Calu3 (cell line): ENCODE data around the gene ALG6. TPM values are rescaled to one million over a fixed set of nuclear protein-coding genes. Genes with fewer than 3 reads are reported as not detected.

Experiments
- BruUV-seq: library from RNA; stranded (reverse); fragments of 400-500 nt; replicated peaks from 2 replicates; lab custom pipeline; 2021; lab: Mats Ljungman, UMichigan
- CTCF ChIA-PET: fragments of 300-600 bp; sonication (Branson Sonifier 250); formaldehyde crosslinking; loops from one replicate; lab custom pipeline; 2022; ENCODE audit warnings: antibody characterized with exemption; lab: Charles Lee
- DNase-seq: peaks from one replicate; pipeline ENCODE4 v3.0.0; 2022
- H3K27ac Mint-ChIP-seq: one replicate; pipeline ENCODE4 v1.8.0; 2022; ENCODE audit warnings: mixed read lengths; ENCODE audit not compliant: unreplicated experiment
- H3K27me3 Mint-ChIP-seq: one replicate; pipeline ENCODE4 v1.8.0; 2022; ENCODE audit warnings: mixed read lengths; ENCODE audit not compliant: unreplicated experiment
- H3K36me3 Mint-ChIP-seq: one replicate; pipeline ENCODE4 v1.8.0; 2022; ENCODE audit warnings: mild to moderate bottlenecking, moderate library complexity, mixed read lengths; ENCODE audit not compliant: insufficient read depth, unreplicated experiment
- H3K4me1 Mint-ChIP-seq: one replicate; pipeline ENCODE4 v1.8.0; 2022; ENCODE audit warnings: mild to moderate bottlenecking, low read depth, mixed read lengths; ENCODE audit not compliant: unreplicated experiment
- H3K4me3 Mint-ChIP-seq: one replicate; pipeline ENCODE4 v1.8.0; 2022; ENCODE audit warnings: mild to moderate bottlenecking, low read depth, moderate library complexity, mixed read lengths; ENCODE audit not compliant: unreplicated experiment
- H3K9me3 Mint-ChIP-seq: one replicate; pipeline ENCODE4 v1.8.0; 2022; ENCODE audit warnings: low read depth, mixed read lengths; ENCODE audit not compliant: unreplicated experiment
- CTCF ChIP-seq: fragments of 200-600 bp; IDR thresholded peaks from one replicate; pipeline ENCODE4 v1.8.0; 2022; ENCODE audit warnings: antibody characterized with exemption; ENCODE audit not compliant: unreplicated experiment
- intact Hi-C: fragments of 100-400 bp; cut with micrococcal nuclease; formaldehyde crosslinking; loops from one replicate; pipeline ENCODE4 v1.10.0; 2022; ENCODE audit not compliant: unreplicated experiment
- total RNA-seq: library from RNA; stranded (reverse); gene quantifications from 2 replicates; pipeline ENCODE4 v1.2.3, GENCODE V29; 2022

The ALG6 gene
- total RNA-seq, 1 experiment from 2014 or later = 24.0 TPM

GRCh38 chr1:63327417-63328054, 39.9 kb upstream of the ALG6 start:
- peak; percentile 85 for DNase-seq
- Mint-ChIP-seq H3K27ac (no peak overlapping the region), H3K4me3 (no peak overlapping the region), H3K4me1 (peaks cover 11% of the 10 kb centered on the region), H3K36me3 (peaks cover 10% of the 10 kb centered on the region), H3K9me3 (no peaks in the 10 kb centered on the region), H3K27me3 (peaks cover 61% of the 10 kb centered on the region)
- no TSS peak for BruUV-seq
- intact Hi-C loops = loop anchor here (2.0 kb wide), 1 partner anchor 113 kb away; no protein-coding TSS in a partner anchor
- peak; percentile 91 for TF ChIP-seq CTCF
- CTCF ChIA-PET = interaction anchor here (0.5 to 0.6 kb wide), 2 partner anchors 24 to 210 kb away, joined by 3 to 5 read pairs; no protein-coding TSS in a partner anchor

GRCh38 chr1:63328122-63328521, 39.3 kb upstream of the ALG6 start:
- CTCF ChIA-PET = no interaction called here
- no TSS peak for BruUV-seq
- no peak for TF ChIP-seq CTCF

DNA sequence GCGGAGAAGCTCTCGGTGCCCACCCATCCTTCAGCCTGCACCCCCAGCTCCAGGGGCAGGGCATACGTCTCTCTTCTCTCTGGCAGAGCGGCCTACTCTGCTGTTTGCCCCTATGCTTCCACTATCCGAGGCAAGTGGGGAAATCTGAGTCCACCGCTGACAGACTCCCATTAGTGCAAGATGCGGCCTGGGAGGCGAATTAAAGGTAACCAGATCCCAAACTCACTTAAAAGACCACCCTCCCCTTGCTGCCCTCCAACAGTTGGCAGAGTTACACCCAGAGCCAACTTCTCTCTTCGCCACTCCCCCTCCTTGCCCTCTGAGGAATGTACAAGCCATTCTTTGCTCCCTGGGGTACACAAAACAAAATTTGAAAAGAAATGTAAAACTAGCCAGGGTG, 38.6 kb upstream of the ALG6 start:
- no TSS peak for BruUV-seq
- CTCF ChIA-PET = no interaction called here
- intact Hi-C loops = no loop called here

More at GRCh38 chr1:63328122-63328521, 39.3 kb upstream of the ALG6 start:
- H3K4me1 Mint-ChIP-seq = peaks cover 11% of the 10 kb centered on the region
- H3K27ac Mint-ChIP-seq = no peak overlapping the region
- DNase-seq = no peak
- peaks cover 6% of the 10 kb centered on the region for H3K36me3 Mint-ChIP-seq
- intact Hi-C loops = no loop called here
- H3K9me3 Mint-ChIP-seq = no peaks in the 10 kb centered on the region
- peaks cover 67% of the 10 kb centered on the region for H3K27me3 Mint-ChIP-seq
- no peak overlapping the region for H3K4me3 Mint-ChIP-seq

GRCh38 chr1:63329621-63330330, 37.7 kb upstream of the ALG6 start:
- Mint-ChIP-seq H3K36me3 (no peaks in the 10 kb centered on the region), H3K4me1 (peaks cover 11% of the 10 kb centered on the region), H3K27ac (no peak overlapping the region), H3K4me3 (no peak overlapping the region), H3K9me3 (no peaks in the 10 kb centered on the region), H3K27me3 (peaks cover 68% of the 10 kb centered on the region)
- CTCF ChIA-PET = no interaction called here
- DNase-seq = no peak
- TF ChIP-seq CTCF = no peak
- BruUV-seq = no TSS peak
- intact Hi-C loops = no loop called here

More for the DNA sequence above, 38.6 kb upstream of the ALG6 start:
- Mint-ChIP-seq H3K9me3 (no peaks in the 10 kb centered on the region), H3K27me3 (peaks cover 73% of the 10 kb centered on the region), H3K36me3 (no peaks in the 10 kb centered on the region), H3K4me3 (no peak overlapping the region), H3K4me1 (peaks cover 11% of the 10 kb centered on the region), H3K27ac (no peak overlapping the region)
- TF ChIP-seq CTCF = no peak
- DNase-seq = no peak
